Measurements from ENCODE around the gene QPCT. TPM values are rescaled to one million over a fixed set of nuclear protein-coding genes. Genes with fewer than 3 reads are reported as not detected.

Gene QPCT
- total RNA-seq, 6 experiments from 2014 or later: 4.4 to 7.2 (median 5.4) TPM

DNA sequence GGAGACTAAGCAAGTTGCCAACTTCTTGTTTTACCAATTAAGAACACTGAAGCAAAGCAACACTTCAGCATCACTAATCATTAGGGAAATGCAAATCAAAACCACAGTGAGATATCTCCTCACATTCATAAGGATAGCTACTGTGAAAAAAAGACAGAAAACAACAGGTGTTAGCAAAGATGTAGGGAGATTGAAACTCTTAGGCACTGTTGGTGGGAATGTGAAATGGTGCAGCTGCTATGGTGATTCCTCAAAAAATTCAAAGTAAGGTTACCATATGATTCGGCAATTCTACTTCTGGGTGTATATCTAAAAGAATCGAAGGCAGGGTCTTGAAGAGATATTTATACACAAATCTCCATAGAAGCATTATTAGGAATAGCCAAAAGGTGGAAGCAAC lies 11.2 kb upstream of the QPCT start:
- H3K4me3 Mint-ChIP-seq: no peak overlapping the region
- no peak for TF ChIP-seq CTCF (IDR thresholded peaks at IDR 0.05)
- H3K9me3 Mint-ChIP-seq: no peaks in the 10 kb centered on the region
- H3K27ac Mint-ChIP-seq: no peak overlapping the region
- peaks cover 4% of the 10 kb centered on the region for H3K27me3 Mint-ChIP-seq (ENCODE audit: insufficient read depth)
- H3K36me3 Mint-ChIP-seq (ENCODE audit: low read depth): no peaks in the 10 kb centered on the region
- no peaks in the 10 kb centered on the region for H3K4me1 Mint-ChIP-seq (ENCODE audit: low read depth)
- DNase-seq: no peak

DNA sequence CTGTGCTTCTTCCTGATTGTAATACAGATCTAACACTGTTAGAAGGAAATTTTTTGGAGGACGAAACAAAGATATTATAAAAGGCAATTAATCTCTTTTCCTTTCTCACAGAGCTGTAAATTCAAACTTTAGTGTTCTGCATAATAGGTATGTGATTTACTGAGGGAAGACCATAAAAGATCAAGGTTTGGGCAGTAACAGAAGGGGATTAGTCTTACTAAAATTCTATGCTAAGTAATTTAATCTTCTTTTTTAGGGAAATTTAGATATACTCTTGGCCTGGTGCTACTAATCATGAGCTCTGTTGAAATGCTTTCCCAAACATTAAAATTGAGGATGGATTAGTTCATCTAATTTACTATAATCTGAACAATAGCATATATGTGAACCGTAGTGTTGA lies 8.8 kb upstream of the QPCT start:
- no peaks in the 10 kb centered on the region for H3K36me3 Mint-ChIP-seq (ENCODE audit: low read depth)
- TF ChIP-seq CTCF (IDR thresholded peaks at IDR 0.05): no peak
- no peak overlapping the region for H3K4me3 Mint-ChIP-seq
- no peak for DNase-seq
- no peak overlapping the region for H3K27ac Mint-ChIP-seq
- no peaks in the 10 kb centered on the region for H3K9me3 Mint-ChIP-seq
- H3K4me1 Mint-ChIP-seq (ENCODE audit: low read depth): no peaks in the 10 kb centered on the region
- peaks cover 4% of the 10 kb centered on the region for H3K27me3 Mint-ChIP-seq (ENCODE audit: insufficient read depth)

- Mint-ChIP-seq H3K27me3 (ENCODE audit: insufficient read depth) (no peaks in the 10 kb centered on the region; the same call in 1 of the 2 replicates), H3K9me3 (no peaks in the 10 kb centered on the region), H3K4me1 (ENCODE audit: low read depth) (no peaks in the 10 kb centered on the region), H3K4me3 (no peak overlapping the region), H3K36me3 (ENCODE audit: low read depth) (no peaks in the 10 kb centered on the region), H3K27ac (no peak overlapping the region)
- TF ChIP-seq CTCF (IDR thresholded peaks at IDR 0.05): no peak
- no peak for DNase-seq
Observed at GRCh38 chr2:37337620-37338280, 6.7 kb upstream of the QPCT start.

DNA sequence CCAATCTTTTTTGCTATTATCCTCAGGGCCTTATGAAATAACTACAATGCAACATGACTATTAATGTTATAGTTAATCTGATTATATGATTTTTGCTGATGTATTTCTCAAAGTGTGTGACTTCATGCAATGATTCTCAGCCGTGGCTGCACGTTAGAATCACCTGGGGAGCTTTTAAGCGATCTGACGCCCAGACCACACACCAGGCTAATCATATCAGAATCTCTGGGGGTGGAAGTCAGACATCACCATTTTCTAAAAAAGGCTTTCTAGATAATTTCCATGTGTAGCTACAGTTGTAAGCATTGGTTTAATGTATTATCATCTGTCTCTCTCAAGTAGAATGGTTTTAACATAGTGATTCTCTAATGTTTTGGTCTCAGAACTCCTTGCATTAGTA lies 5.5 kb upstream of the QPCT start:
- no peak overlapping the region for H3K4me3 Mint-ChIP-seq
- H3K4me1 Mint-ChIP-seq (ENCODE audit: low read depth): peaks cover 10% of the 10 kb centered on the region
- H3K27me3 Mint-ChIP-seq (ENCODE audit: insufficient read depth): no peaks in the 10 kb centered on the region; the same call in 1 of the 2 replicates
- no peak for DNase-seq
- H3K36me3 Mint-ChIP-seq (ENCODE audit: low read depth): no peaks in the 10 kb centered on the region
- no peak overlapping the region for H3K27ac Mint-ChIP-seq
- no peak for TF ChIP-seq CTCF (IDR thresholded peaks at IDR 0.05)
- H3K9me3 Mint-ChIP-seq: no peaks in the 10 kb centered on the region

- H3K27ac Mint-ChIP-seq: no peak overlapping the region
- no peaks in the 10 kb centered on the region for H3K36me3 Mint-ChIP-seq (ENCODE audit: low read depth)
- DNase-seq: no peak
- H3K4me3 Mint-ChIP-seq: no peak overlapping the region
- no peak for TF ChIP-seq CTCF (IDR thresholded peaks at IDR 0.05)
- no peaks in the 10 kb centered on the region; the same call in 1 of the 2 replicates for H3K27me3 Mint-ChIP-seq (ENCODE audit: insufficient read depth)
- H3K4me1 Mint-ChIP-seq (ENCODE audit: low read depth): peaks cover 16% of the 10 kb centered on the region
- H3K9me3 Mint-ChIP-seq: no peaks in the 10 kb centered on the region
Observed at GRCh38 chr2:37340637-37341036, 3.8 kb upstream of the QPCT start.
